Esophagus muscularis mucosa (tissue), 4 donors: ENCODE measurements around the gene MAPK8. TPM values are rescaled to one million over a fixed set of nuclear protein-coding genes. Genes with fewer than 3 reads are reported as not detected.

ENCODE experiments used
- DNase-seq: peaks from one replicate; pipeline ENCODE4 v3.0.0-alpha.2; 2017; ENCODE audit errors: extremely low spot score
- H3K27ac ChIP-seq, 4 donors: fragments of 200-600 bp; sonication (generic); replicated peaks in 1 of 4; 1 replicate in 3 of 4; 2 replicates in 1 of 4; pipeline ENCODE4 v1.5.1; 2016 to 2019; ENCODE audit warnings: mild to moderate bottlenecking in 1 of 4
- H3K27me3 ChIP-seq, 4 donors: fragments of 200-600 bp; sonication (generic); one replicate each; pipeline versions ENCODE4 v1.5.1 to v1.6.0; 2016 to 2019
- H3K36me3 ChIP-seq, 4 donors: fragments of 200-600 bp; sonication (generic); one replicate each; pipeline ENCODE4 v1.5.1; 2016 to 2019
- H3K4me1 ChIP-seq, 4 donors: fragments of 200-600 bp; sonication (generic); one replicate each; pipeline ENCODE4 v1.5.1; 2016 to 2019
- H3K4me3 ChIP-seq, 4 donors: fragments of 200-600 bp; sonication (generic); 1 replicate in 2 of 4; 2 replicates in 2 of 4; pipeline ENCODE4 v1.5.1; 2016 to 2019; ENCODE audit warnings: mild to moderate bottlenecking in 4 of 4, moderate library complexity in 1 of 4
- H3K9me3 ChIP-seq, 4 donors: fragments of 200-600 bp; sonication (generic); 1 replicate in 3 of 4; 2 replicates in 1 of 4; pipeline ENCODE4 v1.5.1; 2016 to 2019
- CTCF ChIP-seq, 3 experiments: fragments of 200-600 bp in 2 of 3; fragments of 450-650 bp in 1 of 3; sonication (generic) in 2 of 3; IDR thresholded peaks; one replicate each; pipeline ENCODE4 v1.5.1; 2017 to 2019; ENCODE audit warnings: antibody characterized with exemption in 3 of 3, mild to moderate bottlenecking in 2 of 3, moderate library complexity in 1 of 3
- EP300 ChIP-seq: sonication (generic); formaldehyde crosslinking; IDR thresholded peaks from one replicate; pipeline ENCODE4 v1.6.1; 2017; ENCODE audit warnings: antibody characterized with exemption
- POLR2A ChIP-seq: fragments of 450-650 bp; IDR thresholded peaks from one replicate; pipeline ENCODE4 v1.6.1; 2017; ENCODE audit warnings: antibody characterized with exemption, moderate library complexity, mild to moderate bottlenecking, low read depth
- POLR2AphosphoS5 ChIP-seq, 2 donors: sonication (generic); formaldehyde crosslinking; IDR thresholded peaks; one replicate each; pipeline ENCODE4 v1.6.1; 2017; ENCODE audit warnings: antibody characterized with exemption in 2 of 2
- WGBS: methylation state at CpG from one replicate; pipeline ENCODE4 v1.1.5; 2018; 5-methylcytosine and 5-hydroxymethylcytosine counted together
- intact Hi-C: fragments of 100-400 bp; cut with DNase I; formaldehyde crosslinking; loops from one replicate; pipeline ENCODE4 v1.15.1; 2023
- total RNA-seq, 4 donors: library from RNA; depleted of rRNA; stranded (reverse); fragments of >200 nt; gene quantifications; one replicate each; pipeline versions ENCODE4 v1.1.0 to v1.2.1, GENCODE V29; 2016

Gene MAPK8
- total RNA-seq, 4 donors from 2014 or later = 26.8 to 50.0 (median 33.1) TPM

- intact Hi-C loops = no loop called here
- Histone ChIP-seq H3K27me3 (no peaks in the 10 kb centered on the region), H3K36me3 (no peaks in the 10 kb centered on the region), H3K9me3 (no peaks in the 10 kb centered on the region), H3K4me1 (peaks cover 0 to 12% (median 3%) of the 10 kb centered on the region in 4 donors), H3K4me3 (no peak overlapping the region), H3K27ac (no peak overlapping the region)
- TF ChIP-seq POLR2A = no peak
- TF ChIP-seq CTCF (IDR thresholded peaks at IDR 0.05) = no peak
- no peak for TF ChIP-seq EP300
- TF ChIP-seq POLR2AphosphoS5 (IDR thresholded peaks at IDR 0.05) = no peak
- 88% methylated on average over 3 of the region's 3 CpGs for WGBS
- DNase-seq = no peak
These were observed 15.5 kb downstream of the MAPK8 start for GRCh38 chr10:48322017-48322416.

GRCh38 chr10:48324580-48324979, 18.1 kb downstream of the MAPK8 start:
- no peak overlapping the region for H3K27ac ChIP-seq
- no peak for TF ChIP-seq EP300
- no peak for TF ChIP-seq POLR2A
- no peak for TF ChIP-seq POLR2AphosphoS5 (IDR thresholded peaks at IDR 0.05)
- no peak for TF ChIP-seq CTCF (IDR thresholded peaks at IDR 0.05)
- intact Hi-C loops = no loop called here
- H3K27me3 ChIP-seq = no peaks in the 10 kb centered on the region
- no peak overlapping the region for H3K4me3 ChIP-seq
- DNase-seq = no peak
- 84% methylated on average over 2 of the region's 2 CpGs for WGBS
- H3K9me3 ChIP-seq = no peaks in the 10 kb centered on the region
- peaks cover 0 to 5% (median 0%) of the 10 kb centered on the region in 4 donors for H3K4me1 ChIP-seq
- H3K36me3 ChIP-seq = no peaks in the 10 kb centered on the region

- H3K27me3 ChIP-seq = no peaks in the 10 kb centered on the region
- no peak for DNase-seq
- peaks cover 0 to 4% (median 0%) of the 10 kb centered on the region in 4 donors for H3K9me3 ChIP-seq
- H3K4me3 ChIP-seq = no peak overlapping the region
- peaks cover 0 to 9% (median 0%) of the 10 kb centered on the region in 4 donors for H3K4me1 ChIP-seq
- no peak overlapping the region for H3K27ac ChIP-seq
- peaks cover 0 to 7% (median 0%) of the 10 kb centered on the region in 4 donors for H3K36me3 ChIP-seq
- TF ChIP-seq POLR2AphosphoS5 (IDR thresholded peaks at IDR 0.05) = no peak
- no peak for TF ChIP-seq POLR2A
- no peak for TF ChIP-seq EP300
- TF ChIP-seq CTCF (IDR thresholded peaks at IDR 0.05) = no peak
- intact Hi-C loops = no loop called here
- WGBS = 88% methylated on average over 3 of the region's 3 CpGs
These were observed 23.8 kb downstream of the MAPK8 start for GRCh38 chr10:48330269-48330668.

GRCh38 chr10:48331436-48331835, 25.0 kb downstream of the MAPK8 start:
- Histone ChIP-seq H3K4me1 (peaks cover 0 to 9% (median 0%) of the 10 kb centered on the region in 4 donors), H3K27ac (no peak overlapping the region), H3K36me3 (peaks cover 0 to 7% (median 0%) of the 10 kb centered on the region in 4 donors), H3K4me3 (no peak overlapping the region), H3K27me3 (no peaks in the 10 kb centered on the region), H3K9me3 (peaks cover 0 to 4% (median 0%) of the 10 kb centered on the region in 4 donors)
- intact Hi-C loops = no loop called here
- no peak for TF ChIP-seq POLR2AphosphoS5 (IDR thresholded peaks at IDR 0.05)
- no peak for TF ChIP-seq CTCF (IDR thresholded peaks at IDR 0.05)
- no peak for TF ChIP-seq POLR2A
- no peak for TF ChIP-seq EP300
- no peak for DNase-seq
- 100% methylated on average over 1 of the region's 1 CpG for WGBS
